Measurements from ENCODE around the gene CATSPERZ.

DNA sequence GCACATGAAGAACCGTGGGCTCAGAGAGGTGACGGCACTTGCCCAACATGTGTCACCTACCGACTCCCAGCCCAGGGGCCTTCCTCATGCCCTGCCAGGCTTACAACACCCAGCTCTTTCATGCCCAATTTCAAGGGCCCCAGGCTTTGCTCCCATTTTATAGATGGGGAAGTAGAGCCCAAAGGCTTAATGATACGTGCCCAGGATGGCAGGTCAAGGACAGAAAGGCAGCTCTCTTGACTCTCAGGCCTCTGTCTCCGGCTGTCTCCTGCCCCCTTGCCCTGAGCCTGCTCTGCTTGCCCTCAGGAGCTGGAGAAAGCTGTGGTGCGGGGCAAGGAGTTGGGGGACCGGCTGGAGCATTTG lies 48.8 kb downstream of the CATSPERZ start:
- TF ChIP-seq CTCF (IDR thresholded peaks at IDR 0.05) (no peak), POLR2A (IDR thresholded peaks at IDR 0.05) (no peak), EP300 (IDR thresholded peaks at IDR 0.05) (no peak)
